Panc1 (cell line): ENCODE measurements around the gene PLCG2. TPM values are rescaled to one million over a fixed set of nuclear protein-coding genes. Genes with fewer than 3 reads are reported as not detected.

Experiments used
- ATAC-seq: fragments of 200-7000 bp; cut with Tn5 transposase; 2 replicates; pipeline ENCODE4 v1.9.1; 2020; ENCODE audit warnings: mild to moderate bottlenecking, moderate library complexity
- BruUV-seq: library from RNA; stranded (reverse); fragments of 400-500 nt; replicated peaks from 2 replicates; lab custom pipeline; 2021; lab: Mats Ljungman, UMichigan
- CTCF ChIA-PET: fragments of 300-600 bp; sonication (Branson Sonifier 250); formaldehyde crosslinking; loops from one replicate; lab custom pipeline; 2022; ENCODE audit warnings: antibody characterized with exemption; lab: Charles Lee
- POLR2A ChIA-PET: fragments of 300-600 bp; sonication (Branson Sonifier 250); formaldehyde crosslinking; loops from one replicate; lab custom pipeline; 2022; ENCODE audit warnings: antibody characterized with exemption; lab: Charles Lee
- DNase-seq: peaks from one replicate; pipeline ENCODE4 v3.0.0-alpha.2; 2010; ENCODE audit warnings: low read depth, low spot score
- H3K27ac ChIP-seq: 2 replicates; pipeline ENCODE4 v1.5.1; 2011; ENCODE audit warnings: mild to moderate bottlenecking, low read length, inconsistent platforms
- H3K27me3 ChIP-seq: fragments of 200-500 bp; sonication (Bioruptor generic); 2 replicates; pipeline ENCODE4 v1.6.0; 2014; ENCODE audit warnings: low read length, inconsistent platforms; ENCODE audit not compliant: control insufficient read depth, insufficient read depth
- H3K36me3 ChIP-seq: fragments of 200-500 bp; sonication (Bioruptor generic); 2 replicates; pipeline ENCODE4 v1.5.1; 2014; ENCODE audit warnings: inconsistent platforms, mild to moderate bottlenecking, low read length, moderate library complexity; ENCODE audit not compliant: control insufficient read depth, insufficient read depth
- H3K4me1 ChIP-seq: 2 replicates; pipeline ENCODE4 v1.5.1; 2011; ENCODE audit warnings: inconsistent platforms, mild to moderate bottlenecking, low read length, moderate library complexity; ENCODE audit not compliant: control insufficient read depth, insufficient read depth
- H3K4me3 ChIP-seq, 2 experiments: 2 replicates each; pipeline ENCODE4 v1.5.1; 2011 to 2012; ENCODE audit warnings: low read depth in 2 of 2, low read length in 2 of 2, mild to moderate bottlenecking in 2 of 2, inconsistent platforms in 1 of 2, moderate library complexity in 1 of 2
- H3K9me3 ChIP-seq: fragments of 200-500 bp; sonication (Bioruptor generic); 2 replicates; pipeline ENCODE4 v1.5.1; 2014; ENCODE audit warnings: low read depth, mild to moderate bottlenecking, inconsistent platforms, low read length, moderate library complexity; ENCODE audit not compliant: control insufficient read depth, insufficient read depth
- POLR2AphosphoS5 ChIP-seq: IDR thresholded peaks from 2 replicates; pipeline ENCODE4 v1.6.1; 2012; ENCODE audit warnings: mild to moderate bottlenecking, low read depth, low read length, moderate library complexity
- SIN3A ChIP-seq: IDR thresholded peaks from 2 replicates; pipeline ENCODE4 v1.6.1; 2012; ENCODE audit warnings: low read depth, mild to moderate bottlenecking, low read length, moderate library complexity, borderline replicate concordance; ENCODE audit not compliant: insufficient read depth
- TCF7L2 ChIP-seq: IDR thresholded peaks from 2 replicates; pipeline ENCODE4 v1.6.1; 2011; ENCODE audit warnings: mild to moderate bottlenecking, low read depth, low read length, inconsistent platforms
- in situ Hi-C: cut with HindIII; loops from 2 replicates; pipeline ENCODE4 v1.10.0; 2016; ENCODE audit warnings: low sequenced_read_pairs, low pct_unique_long_range_greater_than_20kb
- intact Hi-C: fragments of 100-400 bp; cut with micrococcal nuclease; formaldehyde crosslinking; loops from one replicate; pipeline ENCODE4 v1.10.0; 2022; ENCODE audit not compliant: unreplicated experiment
- total RNA-seq: library from RNA; stranded (reverse); gene quantifications from one replicate; pipeline ENCODE4 v1.2.1, GENCODE V29; 2021; ENCODE audit not compliant: unreplicated experiment
- TF ChIP-seq, protein P1 (sequence below), 2 experiments: IDR thresholded peaks; 2 replicates each; pipeline ENCODE4 v1.6.1; 2011 to 2012; ENCODE audit warnings: low read depth in 2 of 2, control low read depth in 1 of 2, low read length in 1 of 2, mild to moderate bottlenecking in 1 of 2, moderate library complexity in 1 of 2; ENCODE audit not compliant: insufficient read depth in 1 of 2
- TF ChIP-seq, protein P2 (sequence below): fragments of 450-650 bp; IDR thresholded peaks from 2 replicates; pipeline ENCODE4 v1.5.1; 2017; ENCODE audit warnings: mild to moderate bottlenecking

The PLCG2 gene
- total RNA-seq, 1 experiment from 2014 or later = 10.8 TPM

- Histone ChIP-seq H3K9me3 (no peaks in the 10 kb centered on the region), H3K4me3 (no peak overlapping the region), H3K27ac (no peak overlapping the region), H3K36me3 (no peaks in the 10 kb centered on the region), H3K27me3 (no peaks in the 10 kb centered on the region), H3K4me1 (no peaks in the 10 kb centered on the region)
- no peak for TF ChIP-seq POLR2AphosphoS5
- TF ChIP-seq, protein P1, sequence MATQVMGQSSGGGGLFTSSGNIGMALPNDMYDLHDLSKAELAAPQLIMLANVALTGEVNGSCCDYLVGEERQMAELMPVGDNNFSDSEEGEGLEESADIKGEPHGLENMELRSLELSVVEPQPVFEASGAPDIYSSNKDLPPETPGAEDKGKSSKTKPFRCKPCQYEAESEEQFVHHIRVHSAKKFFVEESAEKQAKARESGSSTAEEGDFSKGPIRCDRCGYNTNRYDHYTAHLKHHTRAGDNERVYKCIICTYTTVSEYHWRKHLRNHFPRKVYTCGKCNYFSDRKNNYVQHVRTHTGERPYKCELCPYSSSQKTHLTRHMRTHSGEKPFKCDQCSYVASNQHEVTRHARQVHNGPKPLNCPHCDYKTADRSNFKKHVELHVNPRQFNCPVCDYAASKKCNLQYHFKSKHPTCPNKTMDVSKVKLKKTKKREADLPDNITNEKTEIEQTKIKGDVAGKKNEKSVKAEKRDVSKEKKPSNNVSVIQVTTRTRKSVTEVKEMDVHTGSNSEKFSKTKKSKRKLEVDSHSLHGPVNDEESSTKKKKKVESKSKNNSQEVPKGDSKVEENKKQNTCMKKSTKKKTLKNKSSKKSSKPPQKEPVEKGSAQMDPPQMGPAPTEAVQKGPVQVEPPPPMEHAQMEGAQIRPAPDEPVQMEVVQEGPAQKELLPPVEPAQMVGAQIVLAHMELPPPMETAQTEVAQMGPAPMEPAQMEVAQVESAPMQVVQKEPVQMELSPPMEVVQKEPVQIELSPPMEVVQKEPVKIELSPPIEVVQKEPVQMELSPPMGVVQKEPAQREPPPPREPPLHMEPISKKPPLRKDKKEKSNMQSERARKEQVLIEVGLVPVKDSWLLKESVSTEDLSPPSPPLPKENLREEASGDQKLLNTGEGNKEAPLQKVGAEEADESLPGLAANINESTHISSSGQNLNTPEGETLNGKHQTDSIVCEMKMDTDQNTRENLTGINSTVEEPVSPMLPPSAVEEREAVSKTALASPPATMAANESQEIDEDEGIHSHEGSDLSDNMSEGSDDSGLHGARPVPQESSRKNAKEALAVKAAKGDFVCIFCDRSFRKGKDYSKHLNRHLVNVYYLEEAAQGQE (IDR thresholded peaks at IDR 0.05; ENCODE audit: insufficient read depth in 1 of 2, low read depth in 2 of 2, low read length in 1 of 2) = no peak
- no peak for TF ChIP-seq TCF7L2
- TF ChIP-seq SIN3A = no peak
- TF ChIP-seq, protein P2, sequence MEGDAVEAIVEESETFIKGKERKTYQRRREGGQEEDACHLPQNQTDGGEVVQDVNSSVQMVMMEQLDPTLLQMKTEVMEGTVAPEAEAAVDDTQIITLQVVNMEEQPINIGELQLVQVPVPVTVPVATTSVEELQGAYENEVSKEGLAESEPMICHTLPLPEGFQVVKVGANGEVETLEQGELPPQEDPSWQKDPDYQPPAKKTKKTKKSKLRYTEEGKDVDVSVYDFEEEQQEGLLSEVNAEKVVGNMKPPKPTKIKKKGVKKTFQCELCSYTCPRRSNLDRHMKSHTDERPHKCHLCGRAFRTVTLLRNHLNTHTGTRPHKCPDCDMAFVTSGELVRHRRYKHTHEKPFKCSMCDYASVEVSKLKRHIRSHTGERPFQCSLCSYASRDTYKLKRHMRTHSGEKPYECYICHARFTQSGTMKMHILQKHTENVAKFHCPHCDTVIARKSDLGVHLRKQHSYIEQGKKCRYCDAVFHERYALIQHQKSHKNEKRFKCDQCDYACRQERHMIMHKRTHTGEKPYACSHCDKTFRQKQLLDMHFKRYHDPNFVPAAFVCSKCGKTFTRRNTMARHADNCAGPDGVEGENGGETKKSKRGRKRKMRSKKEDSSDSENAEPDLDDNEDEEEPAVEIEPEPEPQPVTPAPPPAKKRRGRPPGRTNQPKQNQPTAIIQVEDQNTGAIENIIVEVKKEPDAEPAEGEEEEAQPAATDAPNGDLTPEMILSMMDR = no peak
- in situ Hi-C loops (no loop called here), intact Hi-C loops (no loop called here)
- no peak for ATAC-seq
- ChIA-PET CTCF (interaction anchor here (0.6 kb wide), 2 partner anchors 17 to 638 kb away, joined by 3 read pairs; no protein-coding TSS in a partner anchor), POLR2A (no interaction called here)
- DNase-seq = no peak
- no TSS peak for BruUV-seq
Observed at GRCh38 chr16:81842564-81843242, 63.6 kb downstream of the PLCG2 start.

- Histone ChIP-seq H3K27me3 (no peaks in the 10 kb centered on the region), H3K4me3 (no peak overlapping the region), H3K27ac (no peak overlapping the region), H3K36me3 (no peaks in the 10 kb centered on the region), H3K9me3 (no peaks in the 10 kb centered on the region), H3K4me1 (no peaks in the 10 kb centered on the region)
- ATAC-seq (no peak), DNase-seq (no peak)
- ChIA-PET POLR2A (no interaction called here), CTCF (interaction anchor here (0.6 kb wide), 1 partner anchor 638 kb away, joined by 3 read pairs; no protein-coding TSS in a partner anchor)
- no TSS peak for BruUV-seq
- in situ Hi-C loops (no loop called here), intact Hi-C loops (no loop called here)
- TF ChIP-seq, protein P2 = no peak
- TF ChIP-seq, protein P1 (IDR thresholded peaks at IDR 0.05; ENCODE audit: insufficient read depth in 1 of 2, low read depth in 2 of 2, low read length in 1 of 2) = no peak
Observed at GRCh38 chr16:81843243-81843582, 64.1 kb downstream of the PLCG2 start.
